Coronary artery (tissue), 2 donors: ENCODE data around the gene RPL13A.

Source experiments
- DNase-seq: peaks from one replicate; pipeline ENCODE4 v3.0.0-alpha.2; 2017; ENCODE audit warnings: low spot score
- H3K27ac ChIP-seq, 2 donors: fragments of 200-600 bp; sonication (generic); one replicate each; pipeline ENCODE4 v1.5.1; 2016 to 2019
- H3K4me3 ChIP-seq: fragments of 200-600 bp; sonication (generic); 2 replicates; pipeline ENCODE4 v1.5.1; 2016; ENCODE audit warnings: mild to moderate bottlenecking, moderate library complexity
- TF ChIP-seq, protein P1 (sequence below): fragments of 200-600 bp; sonication (generic); IDR thresholded peaks from one replicate; pipeline ENCODE4 v1.5.1; 2019; ENCODE audit warnings: antibody characterized with exemption

Gene RPL13A

DNA sequence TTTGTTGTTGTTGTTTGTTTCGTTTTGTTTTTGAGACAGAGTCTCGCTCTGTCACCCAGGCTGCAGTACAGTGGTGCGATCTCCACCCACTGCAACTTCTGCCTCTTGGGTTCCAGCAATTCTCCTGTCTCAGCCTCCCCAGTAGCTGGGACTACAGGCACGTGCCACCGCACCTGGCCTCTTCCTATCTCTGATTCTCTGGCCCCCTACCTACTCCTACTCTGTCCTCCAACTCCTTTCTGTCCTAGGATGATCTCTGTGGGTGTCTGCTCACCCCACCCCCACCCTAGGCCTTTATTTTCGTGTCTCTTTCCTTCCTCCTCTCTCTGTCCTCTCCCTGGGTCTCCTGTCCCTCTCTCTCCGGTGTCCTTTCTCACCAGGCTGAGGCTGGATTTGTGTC lies 37.0 kb upstream of the RPL13A start:
- no peak for DNase-seq
- Histone ChIP-seq H3K27ac (no peak overlapping the region), H3K4me3 (no peak overlapping the region)
- TF ChIP-seq, protein P1, sequence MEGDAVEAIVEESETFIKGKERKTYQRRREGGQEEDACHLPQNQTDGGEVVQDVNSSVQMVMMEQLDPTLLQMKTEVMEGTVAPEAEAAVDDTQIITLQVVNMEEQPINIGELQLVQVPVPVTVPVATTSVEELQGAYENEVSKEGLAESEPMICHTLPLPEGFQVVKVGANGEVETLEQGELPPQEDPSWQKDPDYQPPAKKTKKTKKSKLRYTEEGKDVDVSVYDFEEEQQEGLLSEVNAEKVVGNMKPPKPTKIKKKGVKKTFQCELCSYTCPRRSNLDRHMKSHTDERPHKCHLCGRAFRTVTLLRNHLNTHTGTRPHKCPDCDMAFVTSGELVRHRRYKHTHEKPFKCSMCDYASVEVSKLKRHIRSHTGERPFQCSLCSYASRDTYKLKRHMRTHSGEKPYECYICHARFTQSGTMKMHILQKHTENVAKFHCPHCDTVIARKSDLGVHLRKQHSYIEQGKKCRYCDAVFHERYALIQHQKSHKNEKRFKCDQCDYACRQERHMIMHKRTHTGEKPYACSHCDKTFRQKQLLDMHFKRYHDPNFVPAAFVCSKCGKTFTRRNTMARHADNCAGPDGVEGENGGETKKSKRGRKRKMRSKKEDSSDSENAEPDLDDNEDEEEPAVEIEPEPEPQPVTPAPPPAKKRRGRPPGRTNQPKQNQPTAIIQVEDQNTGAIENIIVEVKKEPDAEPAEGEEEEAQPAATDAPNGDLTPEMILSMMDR: no peak

DNA sequence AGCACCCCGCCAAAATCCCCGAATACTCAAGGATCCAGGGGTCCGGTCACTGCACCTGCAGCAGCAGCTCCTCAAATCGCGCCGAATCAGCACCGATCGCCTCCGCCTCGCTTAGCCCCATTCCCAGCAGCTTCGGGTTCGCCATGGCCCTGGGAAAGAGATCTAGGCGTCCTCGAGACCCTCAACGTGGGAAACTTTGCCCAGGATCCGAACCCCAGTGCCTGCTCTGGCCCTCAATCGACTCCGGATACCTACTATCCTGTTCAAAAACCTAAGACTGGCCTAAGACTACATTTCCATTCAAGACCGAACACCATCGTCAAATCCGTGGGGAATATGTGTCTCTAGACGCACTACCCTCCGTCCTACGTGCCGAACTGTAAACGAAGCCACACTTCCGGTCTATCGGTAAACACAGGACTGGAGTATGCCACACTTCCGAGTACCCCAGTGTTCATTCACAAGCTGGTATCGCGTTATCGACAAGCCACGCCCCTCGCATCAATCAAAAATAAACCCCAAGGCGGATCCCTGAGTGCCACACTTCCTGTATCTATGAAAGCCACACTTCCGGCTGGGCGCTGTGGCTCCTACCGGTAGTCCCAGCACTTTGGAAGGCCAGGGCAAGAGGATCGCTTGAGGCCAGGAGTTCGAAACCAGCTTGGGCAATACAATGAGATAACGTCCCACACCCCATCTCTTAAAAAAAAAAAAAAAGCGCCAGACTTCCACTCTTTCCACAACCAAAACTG lies 35.8 kb upstream of the RPL13A start, which contains the start of gene PIH1D1:
PIH1D1 (minus strand) TSS at position 385 of the 752 bp plus-strand sequence; CDS start at position 145, 240 bp downstream.
- peak within 1 kb of the TSS; percentile 88 to 95 for H3K27ac ChIP-seq

DNA sequence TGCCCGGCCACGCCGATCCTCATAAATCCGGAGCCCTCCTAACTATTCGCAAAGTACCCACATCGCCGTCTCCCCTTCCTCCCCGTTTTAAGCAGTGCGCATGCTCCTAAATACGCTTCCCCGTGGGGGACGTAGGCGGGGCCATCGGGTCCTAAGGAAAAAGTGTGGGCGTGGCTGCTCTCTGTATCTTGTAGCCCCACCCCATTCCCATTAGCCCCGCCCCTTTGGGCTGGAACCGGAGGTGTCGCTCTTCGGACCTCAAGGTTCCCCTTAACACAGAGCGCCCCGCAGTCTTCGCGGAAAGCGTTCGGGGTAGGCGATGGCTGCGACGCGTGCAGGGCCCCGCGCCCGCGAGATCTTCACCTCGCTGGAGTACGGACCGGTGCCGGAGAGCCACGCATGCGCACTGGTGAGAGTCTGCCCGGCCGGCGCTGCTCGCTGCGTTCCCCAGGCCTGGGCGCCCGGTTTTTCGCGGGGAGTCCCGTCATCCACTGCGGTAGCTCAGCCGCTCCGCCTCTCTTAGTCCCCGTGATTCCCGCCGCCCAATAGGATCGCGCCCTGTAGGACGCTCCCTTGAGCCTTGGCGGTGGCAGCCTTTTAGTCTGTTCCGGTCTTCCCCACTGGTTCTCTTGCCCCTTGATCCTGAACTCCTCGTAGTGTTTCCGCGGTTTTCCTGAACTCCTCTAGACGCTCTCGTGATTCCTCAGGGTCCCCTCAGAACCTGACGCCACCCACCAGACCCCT lies 34.2 kb upstream of the RPL13A start, which contains the start of gene ALDH16A1:
ALDH16A1 (plus strand) TSS at position 213 of the 744 bp plus-strand sequence; CDS start at position 320, 107 bp downstream.
- H3K27ac ChIP-seq: peak within 1 kb of the TSS; percentile 88 to 95
- TF ChIP-seq, protein P1: no peak
- H3K4me3 ChIP-seq: peak within 1 kb of the TSS; percentile 87
- peak; percentile 98 for DNase-seq

More for the DNA sequence above, 35.8 kb upstream of the RPL13A start, which contains the start of gene PIH1D1:
- peak; percentile 97 for DNase-seq
- TF ChIP-seq, protein P1: no peak
- peak within 1 kb of the TSS; percentile 87 for H3K4me3 ChIP-seq

DNA sequence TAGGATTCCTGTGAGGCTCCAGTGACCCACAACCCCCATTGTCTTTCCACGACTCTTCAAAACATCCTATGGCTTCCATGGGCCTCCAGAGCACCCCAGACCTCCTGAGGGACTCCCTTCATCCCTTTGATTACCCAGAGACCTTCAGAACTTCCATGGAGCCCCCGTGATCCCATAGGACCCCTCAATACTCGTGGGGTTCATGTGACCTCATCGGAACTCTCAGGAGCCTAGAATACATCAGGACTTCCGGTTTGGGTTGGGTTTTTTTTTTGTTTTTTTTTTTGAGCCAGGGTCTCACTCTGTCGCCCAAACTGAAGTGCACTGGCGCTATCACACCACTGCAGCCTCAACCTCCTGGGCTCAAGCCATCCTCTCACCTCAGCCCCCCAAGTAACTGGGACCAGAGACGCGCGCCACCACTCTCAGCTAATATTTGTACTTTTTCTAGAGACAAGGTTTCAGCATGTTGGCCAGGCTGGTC lies 33.6 kb upstream of the RPL13A start:
- peak overlapping the region; percentile 87 for H3K4me3 ChIP-seq
- H3K27ac ChIP-seq: peak overlapping the region; percentile 88 to 95
- TF ChIP-seq, protein P1: no peak
- DNase-seq: no peak

DNA sequence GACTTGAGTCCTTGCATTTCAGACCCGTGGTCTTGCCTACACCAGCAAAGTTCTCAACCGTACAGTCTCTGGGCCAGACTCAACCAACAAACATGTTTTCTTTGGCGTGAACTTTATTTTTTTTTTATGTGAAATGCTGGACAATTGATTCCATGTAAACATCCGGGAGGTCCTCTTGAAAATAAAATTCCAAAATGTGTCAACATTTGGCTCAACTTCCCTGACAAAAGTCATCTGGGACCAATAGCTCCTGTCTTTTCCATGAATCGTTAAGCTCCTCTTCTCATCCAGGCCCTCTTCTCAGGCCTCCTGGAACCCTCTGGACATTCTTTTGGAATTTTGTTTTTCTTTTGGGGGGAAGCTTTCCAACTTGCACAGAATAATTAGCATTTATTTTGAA lies 31.6 kb upstream of the RPL13A start:
- TF ChIP-seq, protein P1: no peak
- no peak for DNase-seq
- Histone ChIP-seq H3K27ac (peak overlapping the region in 1 of 2 donors; percentile 61), H3K4me3 (no peak overlapping the region)

DNA sequence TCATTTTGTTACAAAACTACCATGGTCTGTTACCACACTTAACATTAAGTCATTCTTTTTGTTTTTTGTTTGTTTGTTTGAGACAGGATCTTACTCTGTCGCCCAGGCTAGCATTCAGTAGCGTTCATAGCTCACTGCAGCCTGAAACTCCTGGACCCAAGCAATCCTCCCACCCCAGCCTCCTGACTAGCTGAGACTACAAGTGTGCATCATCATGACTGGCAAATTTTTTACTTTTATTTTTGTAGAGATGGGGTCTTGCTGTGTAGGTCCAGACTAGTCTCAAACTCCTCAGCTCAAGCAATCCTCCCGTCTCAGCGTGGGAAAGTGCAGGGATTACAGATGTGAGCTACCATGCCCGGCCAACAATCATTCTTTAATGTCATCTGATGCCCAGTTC lies 31.1 kb upstream of the RPL13A start:
- Histone ChIP-seq H3K4me3 (no peak overlapping the region), H3K27ac (peak overlapping the region; percentile 14 to 61)
- TF ChIP-seq, protein P1: no peak
- DNase-seq: no peak
